Subcutaneous abdominal adipose tissue (tissue), 5 donors: ENCODE results near the gene APOL4.
"Not testable (repeated sequence)": the region's sequence is repeated elsewhere in the genome, so short reads cannot be mapped to it uniquely, and the experiment has no call there.

ENCODE experiments used
- H3K27ac ChIP-seq: one replicate; pipeline ENCODE4 v1.7.0; 2013; ENCODE audit warnings: low read depth, mild to moderate bottlenecking, inconsistent platforms, low read length, moderate library complexity
- H3K27me3 ChIP-seq, 5 donors: one replicate each; pipeline ENCODE4 v1.7.0; 2013; ENCODE audit warnings: low read length in 5 of 5, inconsistent platforms in 1 of 5; ENCODE audit not compliant: control insufficient read depth in 5 of 5, insufficient read depth in 4 of 5
- H3K36me3 ChIP-seq, 5 donors: one replicate each; pipeline ENCODE4 v1.7.0; 2013; ENCODE audit warnings: low read length in 5 of 5; ENCODE audit not compliant: control insufficient read depth in 5 of 5, insufficient read depth in 5 of 5
- H3K4me1 ChIP-seq, 5 donors: one replicate each; pipeline ENCODE4 v1.7.0; 2013; ENCODE audit warnings: low read length in 5 of 5, mild to moderate bottlenecking in 3 of 5, moderate library complexity in 1 of 5; ENCODE audit not compliant: control insufficient read depth in 5 of 5, insufficient read depth in 5 of 5
- H3K4me3 ChIP-seq, 5 donors: one replicate each; pipeline ENCODE4 v1.7.0; 2013; ENCODE audit warnings: low read length in 5 of 5, low read depth in 1 of 5
- H3K9ac ChIP-seq, 5 donors: one replicate each; pipeline ENCODE4 v1.7.0; 2013; ENCODE audit warnings: low read length in 5 of 5, mild to moderate bottlenecking in 4 of 5, moderate library complexity in 3 of 5
- H3K9me3 ChIP-seq, 5 donors: one replicate each; pipeline ENCODE4 v1.7.0; 2013; ENCODE audit warnings: low read length in 5 of 5; ENCODE audit not compliant: control insufficient read depth in 5 of 5
- donor health status: healthy.
- donor health status: healthy.
- donor health status: healthy.
- donor health status: healthy.
- donor health status: healthy.

The APOL4 gene

DNA sequence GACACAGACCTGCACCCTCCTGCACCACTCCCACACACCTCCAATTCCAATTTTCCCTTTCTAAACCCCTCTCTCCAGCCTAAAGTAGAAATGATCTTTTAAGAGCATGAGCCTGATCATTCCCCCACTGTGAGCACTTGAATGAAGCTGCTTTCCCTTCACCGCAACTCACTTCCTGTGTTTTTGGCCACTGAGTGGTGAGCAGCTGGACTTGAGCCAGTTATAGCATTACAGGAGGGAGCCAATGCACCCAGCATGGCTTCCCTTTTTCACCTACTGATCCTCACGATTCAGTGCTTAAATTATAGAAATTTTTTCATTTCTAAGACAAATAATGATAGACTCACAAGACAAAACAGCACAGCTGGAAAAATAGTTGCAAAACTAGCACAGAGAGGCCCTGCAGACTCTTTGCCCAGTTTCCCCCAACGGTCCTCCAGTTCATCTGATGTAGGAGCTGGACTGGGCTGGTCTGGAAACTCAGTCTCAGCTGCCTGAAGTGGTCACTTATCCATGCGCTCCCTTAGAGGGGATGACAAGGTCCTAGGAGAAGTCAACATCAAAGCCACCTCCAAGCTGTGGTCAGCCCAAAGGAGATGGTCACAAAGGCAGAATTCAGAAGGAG lies 9.7 kb upstream of the APOL4 start:
- Histone ChIP-seq H3K27ac (no peak overlapping the region), H3K4me3 (no peak overlapping the region), H3K36me3 (no peaks in the 10 kb centered on the region), H3K9ac (no peak overlapping the region), H3K9me3 (peaks cover 0 to 3% (median 0%) of the 10 kb centered on the region in 5 donors), H3K4me1 (peaks cover 0 to 32% (median 14%) of the 10 kb centered on the region in 5 donors), H3K27me3 (no peaks in the 10 kb centered on the region)

DNA sequence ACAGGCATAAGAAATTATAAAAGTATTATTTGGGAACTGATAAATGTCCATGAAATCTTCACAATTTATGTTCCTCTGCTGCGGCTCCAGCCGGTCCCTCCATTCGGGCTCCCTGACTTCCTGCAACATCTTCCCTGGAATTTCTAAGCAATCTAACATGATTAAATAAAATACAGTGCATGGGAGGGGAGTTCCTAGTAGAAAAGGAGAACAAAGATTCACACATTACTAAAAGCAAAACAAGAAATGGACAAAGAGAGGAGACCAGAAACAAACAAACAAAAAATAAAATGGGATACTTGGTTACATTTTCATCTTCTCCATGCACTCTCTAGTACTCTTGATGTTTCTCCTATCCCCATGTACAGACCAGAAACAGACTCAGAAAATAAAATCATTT lies 8.6 kb upstream of the APOL4 start:
- Histone ChIP-seq H3K27ac (no peak overlapping the region), H3K9me3 (peaks cover 0 to 3% (median 0%) of the 10 kb centered on the region in 5 donors), H3K4me1 (peaks cover 0 to 32% (median 14%) of the 10 kb centered on the region in 5 donors), H3K36me3 (no peaks in the 10 kb centered on the region), H3K9ac (no peak overlapping the region), H3K4me3 (no peak overlapping the region), H3K27me3 (no peaks in the 10 kb centered on the region)

DNA sequence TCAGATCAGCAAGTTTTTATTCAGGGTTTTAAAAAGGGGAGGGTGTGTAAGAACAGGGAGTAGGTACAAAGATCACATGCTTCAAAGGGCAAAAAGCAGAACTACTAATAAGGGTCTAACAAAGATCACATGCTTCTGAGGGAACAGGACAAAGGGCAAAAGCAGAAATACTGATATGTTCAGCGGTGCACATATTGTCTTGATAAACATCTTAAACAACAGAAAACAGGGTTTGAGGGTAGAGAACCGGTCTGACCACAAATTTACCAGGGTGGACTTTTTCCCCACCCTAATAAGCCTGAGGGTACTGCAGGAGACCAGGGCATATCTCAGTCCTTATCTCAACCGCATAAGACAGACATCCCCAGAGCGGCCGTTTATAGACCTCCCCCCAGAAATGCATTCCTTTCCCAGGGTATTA lies 7.9 kb upstream of the APOL4 start:
- H3K9me3 ChIP-seq, H3K36me3 ChIP-seq, H3K27ac ChIP-seq, H3K4me3 ChIP-seq, H3K9ac ChIP-seq, H3K27me3 ChIP-seq: not testable (repeated sequence)
- peaks cover 0 to 32% (median 14%) of the 10 kb centered on the region in 5 donors for H3K4me1 ChIP-seq

DNA sequence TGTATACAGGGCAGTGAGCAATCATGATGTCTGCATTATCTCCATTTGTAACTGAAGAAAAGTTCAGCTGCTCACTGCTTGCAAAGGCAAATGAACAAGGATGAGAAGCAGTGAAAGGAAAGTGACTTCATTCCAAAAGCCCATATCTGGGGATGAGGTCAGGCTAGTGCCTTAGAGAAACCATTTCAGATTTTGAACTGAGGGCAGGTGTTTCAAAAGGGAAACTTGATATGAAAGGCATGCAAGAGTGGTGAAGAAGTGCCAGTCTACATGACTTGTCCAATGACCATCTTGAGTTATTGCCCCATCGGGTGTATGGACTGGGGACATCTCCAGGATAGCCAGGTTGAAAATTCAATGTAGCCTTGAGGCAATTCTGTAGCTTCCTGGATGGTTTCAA lies 7.3 kb upstream of the APOL4 start:
- Histone ChIP-seq H3K9me3 (peaks cover 0 to 3% (median 0%) of the 10 kb centered on the region in 5 donors), H3K27ac (peak overlapping the region; percentile 48), H3K9ac (no peak overlapping the region), H3K27me3 (no peaks in the 10 kb centered on the region), H3K4me3 (no peak overlapping the region), H3K36me3 (no peaks in the 10 kb centered on the region), H3K4me1 (peaks cover 0 to 32% (median 14%) of the 10 kb centered on the region in 5 donors)

DNA sequence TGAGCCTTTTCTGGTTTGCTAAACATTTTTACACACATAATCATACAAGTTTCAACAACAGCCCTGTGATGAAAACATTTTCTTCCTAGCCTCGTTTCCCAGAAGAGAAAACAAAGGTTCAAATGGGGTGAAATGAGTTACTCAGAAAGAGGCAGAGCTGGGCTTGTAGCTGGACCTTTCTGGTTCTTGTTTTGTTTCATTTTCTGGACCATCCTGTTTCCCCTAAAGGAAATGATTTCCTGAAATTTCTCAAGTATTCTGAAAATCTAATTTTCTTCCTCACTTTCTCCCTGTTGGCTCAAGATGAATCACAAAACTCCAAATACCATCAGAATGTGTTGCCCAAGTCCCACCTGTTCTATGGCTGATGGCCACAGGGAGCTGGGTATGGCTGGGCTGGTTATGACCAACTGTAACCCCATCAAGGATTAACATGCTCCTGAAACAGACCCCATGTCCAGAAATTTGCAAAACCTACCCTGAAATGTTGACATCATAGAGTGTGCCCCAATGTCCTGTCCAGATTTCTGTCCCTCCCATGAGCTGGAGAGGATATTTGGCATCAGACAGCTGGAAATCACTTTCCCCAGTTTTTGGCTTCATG lies 6.7 kb upstream of the APOL4 start:
- no peak overlapping the region for H3K4me3 ChIP-seq
- H3K9ac ChIP-seq: no peak overlapping the region
- H3K27ac ChIP-seq: peak overlapping the region; percentile 48
- peaks cover 0 to 32% (median 14%) of the 10 kb centered on the region in 5 donors for H3K4me1 ChIP-seq
- H3K27me3 ChIP-seq: no peaks in the 10 kb centered on the region
- no peaks in the 10 kb centered on the region for H3K36me3 ChIP-seq
- H3K9me3 ChIP-seq: peaks cover 0 to 3% (median 0%) of the 10 kb centered on the region in 5 donors

DNA sequence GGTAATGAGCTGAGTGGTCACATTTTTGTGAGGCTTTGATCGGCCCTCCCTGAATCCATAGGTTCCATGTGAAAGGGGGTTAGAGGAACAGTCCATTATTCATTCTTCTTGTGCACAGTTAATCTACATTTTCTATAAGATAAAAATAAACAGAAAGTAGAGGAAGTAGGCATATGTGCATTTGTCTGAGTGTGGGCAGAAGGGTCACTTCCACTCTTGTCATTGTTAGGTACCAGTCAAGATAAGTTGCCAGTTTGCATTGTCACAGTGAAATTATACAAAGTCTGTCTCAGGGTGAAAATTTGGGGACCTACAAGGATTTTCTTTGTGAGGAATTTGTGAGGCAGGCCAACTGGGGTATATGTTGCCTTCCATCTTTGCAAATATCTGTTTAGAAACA lies 4.6 kb upstream of the APOL4 start:
- Histone ChIP-seq H3K27me3 (no peaks in the 10 kb centered on the region), H3K27ac (no peak overlapping the region), H3K9ac (no peak overlapping the region), H3K4me1 (peaks cover 4 to 33% (median 22%) of the 10 kb centered on the region in 5 donors), H3K36me3 (no peaks in the 10 kb centered on the region), H3K9me3 (peaks cover 0 to 3% (median 0%) of the 10 kb centered on the region in 5 donors), H3K4me3 (no peak overlapping the region)

DNA sequence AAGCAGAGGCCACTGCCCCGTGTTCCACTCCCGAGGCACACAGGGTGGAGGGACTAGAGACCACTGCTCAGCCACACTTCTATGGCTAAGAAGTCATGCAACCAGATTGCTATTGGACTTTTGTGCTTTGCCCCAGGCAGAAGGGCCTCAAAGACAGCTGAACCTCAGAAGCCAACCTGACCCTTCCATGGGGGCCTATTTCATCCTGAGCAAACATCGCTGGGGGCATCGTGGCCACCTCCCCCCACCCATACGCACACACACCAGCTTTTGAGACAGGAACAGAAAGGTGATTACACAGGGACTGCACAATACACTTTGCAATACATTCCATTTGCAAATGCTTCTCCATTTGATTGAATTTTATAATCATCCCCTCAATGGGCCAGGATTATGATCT lies 4.0 kb upstream of the APOL4 start:
- not testable (repeated sequence) for H3K4me3 ChIP-seq, H3K36me3 ChIP-seq, H3K9ac ChIP-seq, H3K27ac ChIP-seq, H3K27me3 ChIP-seq, H3K9me3 ChIP-seq
- peaks cover 4 to 28% (median 15%) of the 10 kb centered on the region in 5 donors for H3K4me1 ChIP-seq

DNA sequence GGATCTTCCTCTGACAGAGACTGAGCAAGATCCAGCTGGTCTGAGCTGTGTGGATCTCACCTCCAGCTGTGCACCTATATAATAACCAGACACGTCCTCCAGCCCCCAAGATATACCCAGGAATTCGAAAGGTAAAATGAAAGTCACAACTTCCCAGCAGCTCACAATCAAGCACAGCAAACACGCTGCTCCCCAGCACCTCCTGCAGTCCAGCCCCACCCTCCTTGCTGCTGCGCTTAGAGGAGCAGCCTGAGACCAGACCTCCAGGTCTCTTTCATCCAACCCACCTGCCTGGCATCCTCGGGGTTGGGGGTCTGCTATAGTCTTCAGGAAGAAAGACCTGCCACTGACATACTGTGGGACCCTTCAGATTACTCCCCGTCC lies 3.0 kb upstream of the APOL4 start:
- no peak overlapping the region for H3K9ac ChIP-seq
- peaks cover 0 to 2% (median 0%) of the 10 kb centered on the region in 5 donors for H3K9me3 ChIP-seq
- no peaks in the 10 kb centered on the region for H3K36me3 ChIP-seq
- H3K27me3 ChIP-seq: no peaks in the 10 kb centered on the region
- no peak overlapping the region for H3K27ac ChIP-seq
- H3K4me1 ChIP-seq: peaks cover 7 to 33% (median 13%) of the 10 kb centered on the region in 5 donors
- no peak overlapping the region for H3K4me3 ChIP-seq

DNA sequence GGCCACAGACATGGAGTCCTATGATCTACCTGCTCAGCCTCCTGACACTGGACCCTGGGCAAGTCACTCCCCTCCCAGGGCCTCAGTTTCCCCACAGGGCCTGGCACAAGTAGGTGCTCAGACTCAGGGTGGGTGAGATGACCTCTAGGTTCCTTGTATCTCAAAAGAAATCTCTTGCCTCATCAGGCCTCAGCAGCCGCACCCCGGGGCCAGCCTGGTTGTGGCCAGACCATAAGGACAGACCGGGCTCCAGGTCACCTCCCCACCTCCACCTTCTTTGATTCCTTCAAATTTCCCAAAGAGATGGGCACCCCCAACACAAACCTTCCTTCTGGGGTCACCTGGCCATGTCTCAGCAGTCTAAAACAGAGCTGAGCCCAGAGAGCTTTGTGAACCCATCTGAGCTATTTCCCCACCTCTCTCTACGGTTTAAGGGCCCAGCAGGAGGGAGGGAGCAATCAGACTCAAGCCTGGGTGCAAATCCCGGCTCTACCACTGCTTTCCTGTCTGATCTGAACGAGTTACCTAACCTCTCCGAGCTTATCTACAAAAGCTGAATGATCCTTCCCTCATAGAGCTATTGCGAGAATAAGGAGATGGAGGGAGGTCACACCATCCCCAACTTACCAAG lies 2.5 kb upstream of the APOL4 start:
- Histone ChIP-seq H3K9ac (no peak overlapping the region), H3K27ac (no peak overlapping the region), H3K4me3 (no peak overlapping the region), H3K36me3 (no peaks in the 10 kb centered on the region), H3K4me1 (peaks cover 7 to 37% (median 13%) of the 10 kb centered on the region in 5 donors), H3K27me3 (no peaks in the 10 kb centered on the region), H3K9me3 (no peaks in the 10 kb centered on the region)

DNA sequence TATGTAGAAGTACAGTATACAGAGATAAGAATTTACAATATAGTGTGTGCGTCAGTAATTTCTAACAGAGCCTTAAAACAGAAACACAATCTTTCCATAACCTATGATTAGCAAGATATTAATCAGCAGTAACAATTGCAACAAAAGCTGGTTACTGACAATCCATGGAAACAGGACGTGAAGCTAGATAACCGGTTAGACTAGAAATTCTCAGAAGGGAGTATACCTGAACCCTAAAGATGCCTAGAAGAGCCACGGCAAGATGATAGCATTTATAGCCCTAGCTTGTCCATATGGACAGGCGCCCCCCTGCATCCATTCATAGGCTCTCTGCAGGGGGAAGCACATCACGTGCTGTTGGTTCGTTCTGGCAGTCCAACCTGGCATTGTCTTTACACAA lies 1.8 kb upstream of the APOL4 start:
- not testable (repeated sequence) for H3K27me3 ChIP-seq, H3K9ac ChIP-seq, H3K4me3 ChIP-seq, H3K36me3 ChIP-seq, H3K9me3 ChIP-seq, H3K27ac ChIP-seq
- H3K4me1 ChIP-seq: peaks cover 7 to 42% (median 12%) of the 10 kb centered on the region in 5 donors
